ENCODE results near the gene PIP5K1A. TPM values are rescaled to one million over a fixed set of nuclear protein-coding genes. Genes with fewer than 3 reads are reported as not detected.
"Not testable (repeated sequence)": the region's sequence is repeated elsewhere in the genome, so short reads cannot be mapped to it uniquely, and the experiment has no call there.

Gene PIP5K1A
- total RNA-seq, 4 donors from 2014 or later, result 31.5 to 94.2 (median 59.4) TPM

DNA sequence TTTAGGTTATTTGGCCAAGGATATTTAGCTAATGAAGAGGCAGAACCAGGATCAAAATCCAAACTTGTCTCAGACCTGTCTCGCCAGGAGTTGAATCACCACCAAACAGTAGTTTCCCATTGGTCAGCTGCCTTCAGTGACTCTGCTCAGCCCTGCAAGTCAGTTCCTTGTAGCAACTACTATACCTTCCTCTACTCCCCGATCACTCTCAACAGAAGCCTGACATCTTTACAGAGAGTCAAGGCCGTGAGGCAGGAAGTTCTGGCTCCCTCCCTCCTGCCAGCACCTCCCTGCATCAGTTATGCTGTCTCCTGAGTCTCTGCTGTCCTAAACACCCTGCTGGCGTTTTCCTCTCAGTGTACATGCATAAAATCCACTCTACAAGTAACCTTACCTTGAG, 69.4 kb downstream of the PIP5K1A start:
- TF ChIP-seq, protein P1, sequence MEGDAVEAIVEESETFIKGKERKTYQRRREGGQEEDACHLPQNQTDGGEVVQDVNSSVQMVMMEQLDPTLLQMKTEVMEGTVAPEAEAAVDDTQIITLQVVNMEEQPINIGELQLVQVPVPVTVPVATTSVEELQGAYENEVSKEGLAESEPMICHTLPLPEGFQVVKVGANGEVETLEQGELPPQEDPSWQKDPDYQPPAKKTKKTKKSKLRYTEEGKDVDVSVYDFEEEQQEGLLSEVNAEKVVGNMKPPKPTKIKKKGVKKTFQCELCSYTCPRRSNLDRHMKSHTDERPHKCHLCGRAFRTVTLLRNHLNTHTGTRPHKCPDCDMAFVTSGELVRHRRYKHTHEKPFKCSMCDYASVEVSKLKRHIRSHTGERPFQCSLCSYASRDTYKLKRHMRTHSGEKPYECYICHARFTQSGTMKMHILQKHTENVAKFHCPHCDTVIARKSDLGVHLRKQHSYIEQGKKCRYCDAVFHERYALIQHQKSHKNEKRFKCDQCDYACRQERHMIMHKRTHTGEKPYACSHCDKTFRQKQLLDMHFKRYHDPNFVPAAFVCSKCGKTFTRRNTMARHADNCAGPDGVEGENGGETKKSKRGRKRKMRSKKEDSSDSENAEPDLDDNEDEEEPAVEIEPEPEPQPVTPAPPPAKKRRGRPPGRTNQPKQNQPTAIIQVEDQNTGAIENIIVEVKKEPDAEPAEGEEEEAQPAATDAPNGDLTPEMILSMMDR (IDR thresholded peaks at IDR 0.05), result no peak
- no peak for DNase-seq (ENCODE audit: low spot score)
- no peak for ATAC-seq (ENCODE audit: low FRiP score)

DNA sequence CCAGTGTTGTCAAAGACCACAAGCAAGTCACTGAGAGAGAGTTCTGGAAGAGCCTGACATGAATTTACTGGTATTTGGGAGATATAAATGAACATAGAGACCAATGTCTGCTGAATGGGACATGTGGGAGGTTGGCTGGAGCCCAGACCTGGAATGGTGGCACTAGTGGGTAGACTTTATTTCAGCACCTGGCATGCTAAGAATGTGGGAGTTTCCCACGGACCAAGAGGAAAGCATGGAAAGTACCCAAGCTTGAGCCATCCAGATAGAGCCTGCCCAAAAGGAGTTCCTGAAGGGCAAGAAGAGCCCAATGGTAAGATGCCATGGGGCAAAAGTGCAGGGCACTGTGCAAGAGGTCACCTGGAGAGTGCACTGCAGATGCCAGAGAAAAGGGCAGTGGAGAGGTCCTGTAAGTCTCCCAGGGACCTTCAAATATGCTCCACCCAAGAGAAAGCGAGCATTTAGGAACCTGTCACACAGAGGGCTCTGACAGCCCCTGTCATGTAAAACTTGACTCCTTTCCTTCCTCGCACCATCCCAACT, 75.6 kb downstream of the PIP5K1A start:
- TF ChIP-seq, protein P1 (IDR thresholded peaks at IDR 0.05), result no peak
- DNase-seq (ENCODE audit: low spot score) (no peak), ATAC-seq (ENCODE audit: low FRiP score) (no peak)

- DNase-seq (ENCODE audit: low spot score); ATAC-seq (ENCODE audit: low FRiP score): not testable (repeated sequence)
Measured at GRCh38 chr1:151275341-151275740, 77.0 kb downstream of the PIP5K1A start.

DNA sequence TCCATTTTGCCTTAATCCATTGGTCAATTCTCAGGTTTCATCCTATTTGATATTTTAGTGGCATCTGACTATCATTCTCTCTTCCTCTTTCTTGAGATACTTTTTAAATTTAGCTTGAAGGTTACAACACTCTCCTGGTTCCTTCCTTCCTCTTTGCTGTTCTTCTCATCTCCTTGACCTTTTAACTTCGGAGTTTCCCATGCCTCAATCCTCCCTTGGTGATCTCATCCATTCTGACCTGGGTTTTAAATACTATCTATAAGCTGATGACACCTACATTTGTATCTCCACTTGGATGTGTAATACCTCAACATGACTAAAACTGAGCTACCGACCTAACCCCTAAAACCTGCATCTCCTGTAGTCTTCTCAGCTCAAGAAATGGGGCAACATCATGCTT, 78.9 kb downstream of the PIP5K1A start:
- no peak for ATAC-seq (ENCODE audit: low FRiP score)
- TF ChIP-seq, protein P1 (IDR thresholded peaks at IDR 0.05), result no peak
- no peak for DNase-seq (ENCODE audit: low spot score)

DNA sequence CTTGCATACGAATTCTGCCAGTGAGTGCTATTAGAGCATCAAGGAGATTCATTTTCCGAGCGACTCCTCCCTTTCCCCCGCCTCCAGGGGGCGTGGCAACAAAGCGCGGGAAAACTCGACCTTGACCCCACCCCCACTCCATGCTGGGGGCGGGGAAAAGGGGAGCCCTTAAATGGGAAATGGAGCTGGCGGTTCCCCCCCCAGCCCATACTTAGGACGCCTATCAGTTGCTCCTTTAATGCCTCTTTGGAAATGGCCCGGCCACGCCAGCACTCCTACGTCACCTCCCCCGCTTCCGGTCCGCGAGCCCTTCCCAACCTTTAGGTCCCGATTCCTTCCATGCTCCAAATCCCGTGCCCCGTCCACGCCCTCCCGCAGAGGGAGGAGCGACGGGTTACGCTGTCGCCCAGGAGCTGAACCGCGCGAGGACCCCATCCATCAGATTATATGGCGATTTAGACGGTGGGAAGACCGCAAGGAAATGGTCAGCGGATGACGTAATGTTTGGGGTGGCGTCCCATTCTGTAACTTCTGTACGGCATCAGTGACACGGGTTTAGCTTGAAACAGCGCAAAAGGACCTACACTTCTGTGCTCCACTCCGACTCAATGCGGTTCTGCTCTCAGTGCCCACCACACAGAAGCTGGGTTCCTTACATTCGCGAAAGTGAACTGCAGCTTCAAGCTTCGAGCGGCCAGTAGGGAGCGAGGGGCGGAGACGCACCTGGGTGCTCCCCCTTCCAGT, 83.0 kb downstream of the PIP5K1A start:
- TF ChIP-seq, protein P1 (IDR thresholded peaks at IDR 0.05), result no peak
- ATAC-seq (ENCODE audit: low FRiP score), result peak; percentile 81
- peak; percentile 88 for DNase-seq (ENCODE audit: low spot score)

DNA sequence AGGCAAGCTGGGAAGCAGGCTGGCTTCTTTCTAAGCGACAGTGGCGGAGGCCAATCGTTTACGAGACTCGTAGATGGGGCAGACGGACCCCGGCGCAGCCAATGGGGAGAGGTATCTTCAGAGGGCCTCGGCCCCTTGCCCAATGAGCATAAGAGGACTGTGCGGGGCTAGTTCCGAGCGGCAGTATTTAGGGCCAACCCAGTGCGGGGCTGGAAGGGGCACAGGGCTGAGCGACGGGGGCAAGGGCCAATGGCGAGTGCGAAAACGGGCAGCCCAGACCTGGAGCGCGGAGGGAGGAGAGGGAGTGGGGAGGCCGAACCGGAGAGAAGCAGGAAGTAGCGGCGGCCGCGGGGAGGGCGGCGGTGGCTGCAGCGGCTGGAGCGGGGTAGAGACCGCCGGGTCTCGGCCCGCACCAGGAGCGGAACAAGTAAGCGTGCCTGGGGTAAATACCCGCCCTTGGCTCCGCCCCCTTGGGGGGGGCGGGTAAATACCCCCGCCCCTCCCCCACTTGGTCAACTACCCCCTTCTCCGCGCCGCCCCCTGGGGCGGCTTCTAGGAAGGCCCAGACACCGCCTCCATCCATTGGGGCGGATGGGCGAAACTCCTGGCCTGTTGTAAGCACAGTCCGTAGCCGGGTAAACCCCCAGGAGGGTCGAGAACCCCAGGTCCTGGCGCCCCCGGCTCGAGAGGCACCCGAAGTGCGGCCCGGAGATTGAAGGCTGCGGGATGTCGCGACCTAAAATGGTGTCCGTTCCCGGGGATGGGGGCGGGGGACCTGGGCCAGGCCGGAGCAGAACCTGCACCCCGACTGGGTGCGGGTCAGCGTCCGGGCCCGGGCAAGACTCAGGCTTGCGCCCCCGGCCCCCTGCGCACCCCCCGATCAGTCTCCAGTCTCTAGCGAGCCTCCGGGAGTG, 83.9 kb downstream of the PIP5K1A start, which contains the start of gene ZNF687:
Gene ZNF687 (plus strand): TSS at position 331 of the 914 bp plus-strand sequence. CDS start 3,993 bp downstream, outside the sequence.
- DNase-seq (ENCODE audit: low spot score), result peak; percentile 96
- peak; percentile 95 for ATAC-seq (ENCODE audit: low FRiP score)
- TF ChIP-seq, protein P1 (IDR thresholded peaks at IDR 0.05), result no peak
